HL-60 (cell line): ENCODE data around the gene GOLGB1.

ENCODE experiments used
- GABPA ChIP-seq: IDR thresholded peaks from 2 replicates; pipeline ENCODE4 v1.6.1; 2012; ENCODE audit warnings: low read depth
- TF ChIP-seq, protein P1 (sequence below): IDR thresholded peaks from one replicate; pipeline ENCODE4 v1.5.1; 2011; ENCODE audit warnings: low read length, control low read depth, inconsistent platforms; ENCODE audit not compliant: insufficient read depth

DNA sequence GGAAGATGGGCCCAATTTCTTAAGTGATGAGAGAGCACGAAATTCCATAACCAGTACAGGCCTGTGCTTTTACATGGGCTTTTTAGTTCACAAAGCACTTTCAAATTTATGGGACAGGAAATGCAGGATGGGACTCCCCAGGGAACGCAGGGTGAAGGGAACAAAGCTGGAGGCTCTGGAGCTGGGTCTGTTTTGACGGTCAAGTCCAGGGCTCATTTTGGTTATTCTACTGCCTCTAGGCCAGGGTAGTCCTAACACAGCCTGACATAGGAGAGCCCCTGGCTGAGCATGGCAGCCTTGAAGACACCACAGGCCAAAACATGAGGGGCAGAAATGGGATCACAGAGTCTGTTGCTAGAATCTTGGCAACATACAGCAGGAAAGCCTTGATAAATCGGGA is 122.3 kb downstream of the GOLGB1 start:
- TF ChIP-seq, protein P1, sequence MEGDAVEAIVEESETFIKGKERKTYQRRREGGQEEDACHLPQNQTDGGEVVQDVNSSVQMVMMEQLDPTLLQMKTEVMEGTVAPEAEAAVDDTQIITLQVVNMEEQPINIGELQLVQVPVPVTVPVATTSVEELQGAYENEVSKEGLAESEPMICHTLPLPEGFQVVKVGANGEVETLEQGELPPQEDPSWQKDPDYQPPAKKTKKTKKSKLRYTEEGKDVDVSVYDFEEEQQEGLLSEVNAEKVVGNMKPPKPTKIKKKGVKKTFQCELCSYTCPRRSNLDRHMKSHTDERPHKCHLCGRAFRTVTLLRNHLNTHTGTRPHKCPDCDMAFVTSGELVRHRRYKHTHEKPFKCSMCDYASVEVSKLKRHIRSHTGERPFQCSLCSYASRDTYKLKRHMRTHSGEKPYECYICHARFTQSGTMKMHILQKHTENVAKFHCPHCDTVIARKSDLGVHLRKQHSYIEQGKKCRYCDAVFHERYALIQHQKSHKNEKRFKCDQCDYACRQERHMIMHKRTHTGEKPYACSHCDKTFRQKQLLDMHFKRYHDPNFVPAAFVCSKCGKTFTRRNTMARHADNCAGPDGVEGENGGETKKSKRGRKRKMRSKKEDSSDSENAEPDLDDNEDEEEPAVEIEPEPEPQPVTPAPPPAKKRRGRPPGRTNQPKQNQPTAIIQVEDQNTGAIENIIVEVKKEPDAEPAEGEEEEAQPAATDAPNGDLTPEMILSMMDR = no peak
- no peak for TF ChIP-seq GABPA
